B cell (primary cell): ENCODE results near the gene IGSF9. TPM values are rescaled to one million over a fixed set of nuclear protein-coding genes. Genes with fewer than 3 reads are reported as not detected.

Experiments
- ATAC-seq: fragments of 200-7000 bp; cut with Tn5 transposase; one replicate; pipeline ENCODE4 v1.10.0; 2021; ENCODE audit warnings: low read depth, mild to moderate bottlenecking, moderate number of reproducible peaks, moderate library complexity
- CTCF ChIA-PET: fragments of 350-600 bp; sonication (Branson Sonifier 250); formaldehyde crosslinking; loops from one replicate; lab custom pipeline; 2021; ENCODE audit warnings: antibody characterized with exemption, inconsistent platforms; lab: Charles Lee
- POLR2A ChIA-PET: fragments of 350-600 bp; sonication (Branson Sonifier 250); formaldehyde crosslinking; loops from one replicate; lab custom pipeline; 2021; ENCODE audit warnings: antibody characterized with exemption; lab: Charles Lee
- DNase-seq: peaks from one replicate; pipeline ENCODE4 v3.0.0; 2013
- H2AFZ ChIP-seq: 2 replicates; pipeline ENCODE4 v1.6.1; 2012; ENCODE audit warnings: mild to moderate bottlenecking, low read depth, low read length; ENCODE audit not compliant: insufficient read depth, poor library complexity, severe bottlenecking
- H3K27ac ChIP-seq, 2 donors: 1 replicate in 1 of 2; 2 replicates in 1 of 2; pipeline ENCODE4 v1.5.1; 2012 to 2013; ENCODE audit warnings: low read length in 2 of 2, mild to moderate bottlenecking in 2 of 2, moderate library complexity in 1 of 2
- H3K27me3 ChIP-seq, 4 experiments: fragments of 200-600 bp in 1 of 4; sonication (generic) in 1 of 4; replicated peaks in 1 of 4; 1 replicate in 2 of 4; 2 replicates in 2 of 4; pipeline versions ENCODE4 v1.6.1 to v1.7.0; 2013 to 2016; ENCODE audit warnings: low read length in 3 of 4, mild to moderate bottlenecking in 2 of 4, mixed read lengths in 1 of 4, moderate library complexity in 1 of 4; ENCODE audit not compliant: insufficient read depth in 4 of 4, control insufficient read depth in 3 of 4; ENCODE audit errors: control extremely low read depth in 1 of 4
- H3K36me3 ChIP-seq, 2 experiments: replicated peaks in 1 of 2; 1 replicate in 1 of 2; 2 replicates in 1 of 2; pipeline versions ENCODE4 v1.6.1 to v1.7.1; 2013; ENCODE audit warnings: low read length in 1 of 2; ENCODE audit not compliant: insufficient read depth in 2 of 2, control insufficient read depth in 1 of 2; ENCODE audit errors: control extremely low read depth in 1 of 2, extremely low read depth in 1 of 2
- H3K4me1 ChIP-seq, 2 donors: fragments of 200-600 bp in 1 of 2; sonication (generic) in 1 of 2; 1 replicate in 1 of 2; 2 replicates in 1 of 2; pipeline versions ENCODE4 v1.5.1 to v1.6.1; 2013 to 2017; ENCODE audit warnings: low read length in 2 of 2; ENCODE audit not compliant: control insufficient read depth in 2 of 2, insufficient read depth in 2 of 2
- H3K4me2 ChIP-seq: replicated peaks from 2 replicates; pipeline ENCODE3; 2012; ENCODE audit warnings: mild to moderate bottlenecking, low read depth, low read length; ENCODE audit not compliant: poor library complexity, severe bottlenecking
- H3K4me3 ChIP-seq, 5 experiments: fragments of 200-600 bp in 1 of 5; sonication (generic) in 1 of 5; 1 replicate in 3 of 5; 2 replicates in 2 of 5; pipeline versions ENCODE4 v1.5.1 to v1.7.0; 2011 to 2016; ENCODE audit warnings: low read length in 4 of 5, mild to moderate bottlenecking in 4 of 5, low read depth in 2 of 5, control low read depth in 1 of 5, moderate library complexity in 1 of 5; ENCODE audit not compliant: insufficient read depth in 1 of 5; ENCODE audit errors: control extremely low read depth in 1 of 5, extremely low read depth in 1 of 5
- H3K79me2 ChIP-seq: fragments of 200-600 bp; sonication (generic); one replicate; pipeline ENCODE4 v1.6.0; 2016; ENCODE audit warnings: low read length; ENCODE audit not compliant: control insufficient read depth, insufficient read depth
- H3K9ac ChIP-seq: fragments of 200-600 bp; sonication (generic); 2 replicates; pipeline ENCODE4 v1.6.1; 2017; ENCODE audit warnings: mild to moderate bottlenecking, low read length, moderate library complexity
- H3K9me3 ChIP-seq, 3 donors: one replicate each; pipeline versions ENCODE4 v1.6.1 to v1.7.1; 2013; ENCODE audit warnings: low read length in 2 of 3; ENCODE audit not compliant: control insufficient read depth in 2 of 3, insufficient read depth in 1 of 3; ENCODE audit errors: control extremely low read depth in 1 of 3
- H4K20me1 ChIP-seq: 2 replicates; pipeline ENCODE4 v1.6.0; 2012; ENCODE audit warnings: mild to moderate bottlenecking, low read length; ENCODE audit not compliant: insufficient read depth, control insufficient read depth, poor library complexity, severe bottlenecking
- H3K27ac Mint-ChIP-seq: one replicate; pipeline ENCODE4 v1.8.0; 2021; ENCODE audit warnings: mixed read lengths
- H3K27me3 Mint-ChIP-seq: one replicate; pipeline ENCODE4 v1.8.0; 2021; ENCODE audit warnings: mixed read lengths
- H3K4me1 Mint-ChIP-seq: one replicate; pipeline ENCODE4 v1.8.0; 2021; ENCODE audit warnings: mixed read lengths
- H3K4me3 Mint-ChIP-seq: one replicate; pipeline ENCODE4 v1.8.0; 2021; ENCODE audit warnings: mixed read lengths
- H3K9me3 Mint-ChIP-seq: one replicate; pipeline ENCODE4 v1.8.0; 2022; ENCODE audit warnings: mixed read lengths; ENCODE audit not compliant: insufficient read depth
- EZH2 ChIP-seq: IDR thresholded peaks from 2 replicates; pipeline ENCODE4 v1.6.1; 2012; ENCODE audit warnings: borderline replicate concordance, low read depth, mild to moderate bottlenecking, moderate library complexity, low read length; ENCODE audit not compliant: insufficient read depth, poor library complexity, severe bottlenecking
- WGBS: methylation state at CpG from one replicate; pipeline ENCODE4 v1.1.5; 2013; ENCODE audit warnings: missing lambda C conversion rate; ENCODE audit not compliant: insufficient coverage; 5-methylcytosine and 5-hydroxymethylcytosine counted together
- intact Hi-C: fragments of 100-400 bp; cut with micrococcal nuclease; formaldehyde crosslinking; loops from one replicate; pipeline ENCODE4 v1.10.0; 2022
- polyA plus RNA-seq: library from polyadenylated mRNA; depleted of rRNA; stranded (reverse); fragments of >200 nt; gene quantifications from 2 replicates; pipeline ENCODE4 v1.2.3, GENCODE V29; 2012
- total RNA-seq, 2 donors: library from RNA; stranded (reverse); fragments of 120-200 nt in 1 of 2; gene quantifications; 1 replicate in 1 of 2; 2 replicates in 1 of 2; pipeline versions ENCODE4 v1.2.3 to v1.2.4, GENCODE V29; 2013 to 2022
- TF ChIP-seq, protein P1 (sequence below): fragments of 200-600 bp; IDR thresholded peaks from one replicate; pipeline ENCODE4 v1.8.0; 2022; ENCODE audit warnings: antibody characterized with exemption, mild to moderate bottlenecking

The IGSF9 gene
- total and polyA plus RNA-seq, 2 donors (not counting 1 experiment from before 2014, with no cell fraction given) = 0.36 to 0.37 TPM

DNA sequence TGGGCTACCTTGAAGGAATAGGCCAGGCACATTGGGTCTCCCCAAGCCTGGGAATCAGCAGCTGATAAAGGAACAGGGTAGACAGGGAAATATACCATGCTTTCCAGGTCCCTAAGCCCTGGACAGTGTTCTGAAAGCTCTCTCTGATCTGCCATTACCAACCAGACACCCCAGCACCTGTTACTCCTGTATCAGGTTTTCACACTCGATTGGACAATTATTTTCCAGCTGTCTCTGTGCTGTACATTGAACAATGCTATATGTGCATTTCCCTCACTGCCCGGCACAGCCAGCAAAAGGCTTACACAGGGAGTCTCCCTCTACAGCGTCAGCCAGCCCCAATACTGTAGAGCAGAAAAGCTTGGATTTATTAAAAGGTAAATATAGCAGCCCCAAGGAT, 50.1 kb downstream of the IGSF9 start:
- no peak overlapping the region for H3K27ac Mint-ChIP-seq
- H3K4me1 Mint-ChIP-seq = peaks cover 21% of the 10 kb centered on the region
- TF ChIP-seq, protein P1, sequence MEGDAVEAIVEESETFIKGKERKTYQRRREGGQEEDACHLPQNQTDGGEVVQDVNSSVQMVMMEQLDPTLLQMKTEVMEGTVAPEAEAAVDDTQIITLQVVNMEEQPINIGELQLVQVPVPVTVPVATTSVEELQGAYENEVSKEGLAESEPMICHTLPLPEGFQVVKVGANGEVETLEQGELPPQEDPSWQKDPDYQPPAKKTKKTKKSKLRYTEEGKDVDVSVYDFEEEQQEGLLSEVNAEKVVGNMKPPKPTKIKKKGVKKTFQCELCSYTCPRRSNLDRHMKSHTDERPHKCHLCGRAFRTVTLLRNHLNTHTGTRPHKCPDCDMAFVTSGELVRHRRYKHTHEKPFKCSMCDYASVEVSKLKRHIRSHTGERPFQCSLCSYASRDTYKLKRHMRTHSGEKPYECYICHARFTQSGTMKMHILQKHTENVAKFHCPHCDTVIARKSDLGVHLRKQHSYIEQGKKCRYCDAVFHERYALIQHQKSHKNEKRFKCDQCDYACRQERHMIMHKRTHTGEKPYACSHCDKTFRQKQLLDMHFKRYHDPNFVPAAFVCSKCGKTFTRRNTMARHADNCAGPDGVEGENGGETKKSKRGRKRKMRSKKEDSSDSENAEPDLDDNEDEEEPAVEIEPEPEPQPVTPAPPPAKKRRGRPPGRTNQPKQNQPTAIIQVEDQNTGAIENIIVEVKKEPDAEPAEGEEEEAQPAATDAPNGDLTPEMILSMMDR = no peak
- no peak for TF ChIP-seq EZH2
- no peaks in the 10 kb centered on the region for H3K36me3 ChIP-seq
- H3K4me3 Mint-ChIP-seq = no peak overlapping the region
- peaks cover 6% of the 10 kb centered on the region for H3K27me3 Mint-ChIP-seq
- H3K27me3 ChIP-seq = peaks cover 0 to 8% (median 0%) of the 10 kb centered on the region in 4 experiments
- peaks cover 0 to 2% (median 0%) of the 10 kb centered on the region in 3 donors for H3K9me3 ChIP-seq
- H3K4me2 ChIP-seq = no peak overlapping the region
- 63% methylated on average over 1 of the region's 3 CpGs for WGBS
- no peak for ATAC-seq
- no peak overlapping the region for H2AFZ ChIP-seq
- ChIA-PET CTCF (interaction anchor here (1.0 to 8.9 kb wide), 6 partner anchors 10 to 112 kb away, joined by 3 to 211 read pairs (median 55); partner anchors contain the start of genes FCRL6 and TAGLN2), POLR2A (interaction anchor here (1.1 kb wide), 1 partner anchor 28 kb away, joined by 5 read pairs; no protein-coding TSS in a partner anchor)
- peaks cover 12 to 14% of the 10 kb centered on the region in 2 donors for H3K4me1 ChIP-seq
- no peak for DNase-seq
- H3K9ac ChIP-seq = no peak overlapping the region
- intact Hi-C loops = no loop called here
- H3K4me3 ChIP-seq = no peak overlapping the region
- H3K9me3 Mint-ChIP-seq = no peaks in the 10 kb centered on the region
- no peak overlapping the region for H3K27ac ChIP-seq
- no peaks in the 10 kb centered on the region for H4K20me1 ChIP-seq
- no peaks in the 10 kb centered on the region for H3K79me2 ChIP-seq

DNA sequence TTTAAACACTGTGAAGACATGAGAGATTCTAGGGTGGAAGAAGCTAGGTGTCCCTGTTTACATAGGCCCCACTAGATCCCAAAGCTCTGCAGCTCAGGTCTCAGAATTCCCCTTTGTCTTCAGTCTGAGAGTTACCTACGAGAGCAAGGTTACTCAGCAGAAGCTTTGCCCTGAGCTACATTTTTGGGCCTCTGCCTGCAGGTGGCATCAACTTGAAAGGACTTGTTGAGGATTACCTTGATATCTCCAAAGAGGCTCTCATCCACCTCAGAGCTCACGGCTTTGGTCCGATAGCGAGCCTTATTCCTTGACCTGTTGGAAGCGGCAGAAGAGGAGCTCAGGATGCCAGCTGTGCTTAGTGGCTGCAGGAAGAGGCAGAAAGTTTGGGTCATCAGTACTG, 52.5 kb downstream of the IGSF9 start:
- Histone ChIP-seq H2AFZ (no peak overlapping the region), H4K20me1 (no peaks in the 10 kb centered on the region), H3K27ac (no peak overlapping the region), H3K79me2 (no peaks in the 10 kb centered on the region), H3K4me1 (peaks cover 19% of the 10 kb centered on the region in 2 donors), H3K9me3 (peaks cover 0 to 3% (median 0%) of the 10 kb centered on the region in 3 donors), H3K4me3 (no peak overlapping the region), H3K36me3 (no peaks in the 10 kb centered on the region), H3K4me2 (no peak overlapping the region), H3K9ac (no peak overlapping the region), H3K27me3 (peaks cover 0 to 6% (median 0%) of the 10 kb centered on the region in 4 experiments)
- no peak overlapping the region for H3K27ac Mint-ChIP-seq
- WGBS = 91% methylated on average over 5 of the region's 5 CpGs
- no peaks in the 10 kb centered on the region for H3K9me3 Mint-ChIP-seq
- intact Hi-C loops = loop anchor here (5.0 kb wide), 1 partner anchor 681 kb away; no protein-coding TSS in a partner anchor
- CTCF ChIA-PET = interaction anchor here (0.7 to 8.9 kb wide), 32 partner anchors 10 to 683 kb away, joined by 3 to 211 read pairs (median 5); partner anchors contain the start of genes DUSP23, FCRL6, IGSF9 and SLAMF9
- POLR2A ChIA-PET = interaction anchor here (1.0 kb wide), 1 partner anchor 32 kb away, joined by 4 read pairs; the partner anchor contains the start of gene TAGLN2
- peaks cover 6% of the 10 kb centered on the region for H3K27me3 Mint-ChIP-seq
- DNase-seq (no peak), ATAC-seq (no peak)
- H3K4me1 Mint-ChIP-seq = peaks cover 21% of the 10 kb centered on the region
- TF ChIP-seq, protein P1 = no peak
- TF ChIP-seq EZH2 = no peak
- H3K4me3 Mint-ChIP-seq = no peak overlapping the region
